PC-9 (cell line): Measurements from ENCODE around the gene RTN3. TPM values are rescaled to one million over a fixed set of nuclear protein-coding genes. Genes with fewer than 3 reads are reported as not detected.

Source experiments
- BruUV-seq: library from RNA; stranded (reverse); fragments of 400-500 nt; replicated peaks from 2 replicates; lab custom pipeline; 2021; lab: Mats Ljungman, UMichigan
- CTCF ChIA-PET: fragments of 300-600 bp; sonication (Branson Sonifier 250); formaldehyde crosslinking; loops from one replicate; lab custom pipeline; 2022; ENCODE audit warnings: antibody characterized with exemption; lab: Charles Lee
- POLR2A ChIA-PET: fragments of 300-600 bp; sonication (Branson Sonifier 250); formaldehyde crosslinking; loops from one replicate; lab custom pipeline; 2022; ENCODE audit warnings: antibody characterized with exemption; ENCODE audit not compliant: unreplicated experiment; lab: Charles Lee
- DNase-seq, 2 experiments: peaks; one replicate each; pipeline versions ENCODE4 v3.0.0 to v3.0.0-alpha.2; 2015 to 2022; ENCODE audit warnings: mixed read lengths in 1 of 2
- H2AFZ ChIP-seq: fragments of 200-600 bp; sonication (generic); 2 replicates; pipeline ENCODE4 v1.8.1; 2017; ENCODE audit warnings: antibody characterized with exemption
- H3F3A ChIP-seq: fragments of 200-600 bp; sonication (generic); 2 replicates; pipeline ENCODE4 v1.8.1; 2017; ENCODE audit warnings: antibody characterized with exemption, mild to moderate bottlenecking, low read depth; ENCODE audit not compliant: insufficient read depth
- H3K27ac ChIP-seq: fragments of 200-600 bp; sonication (generic); 2 replicates; pipeline ENCODE4 v1.6.1; 2016; ENCODE audit warnings: mixed run types
- H3K27me3 ChIP-seq: fragments of 200-600 bp; sonication (generic); 2 replicates; pipeline ENCODE4 v1.6.1; 2016; ENCODE audit warnings: low read depth, mixed run types; ENCODE audit not compliant: insufficient read depth
- H3K36me3 ChIP-seq: fragments of 200-600 bp; sonication (generic); 2 replicates; pipeline ENCODE4 v1.6.1; 2016; ENCODE audit warnings: low read depth, mixed run types
- H3K4me1 ChIP-seq: fragments of 200-600 bp; sonication (generic); replicated peaks from 2 replicates; pipeline ENCODE4 v1.6.1; 2016; ENCODE audit warnings: mixed run types; ENCODE audit not compliant: insufficient read depth
- H3K4me2 ChIP-seq: fragments of 200-600 bp; sonication (generic); 2 replicates; pipeline ENCODE4 v1.6.1; 2017; ENCODE audit warnings: mixed run types
- H3K4me3 ChIP-seq: fragments of 200-600 bp; sonication (generic); 2 replicates; pipeline ENCODE4 v1.6.1; 2016; ENCODE audit warnings: mixed run types
- H3K79me2 ChIP-seq: fragments of 200-600 bp; sonication (generic); 2 replicates; pipeline ENCODE4 v1.6.1; 2017; ENCODE audit warnings: low read depth, mixed run types
- H3K9me2 ChIP-seq: fragments of 200-600 bp; sonication (generic); 2 replicates; pipeline ENCODE4 v1.8.1; 2017; ENCODE audit warnings: mild to moderate bottlenecking; ENCODE audit not compliant: insufficient read depth
- H3K9me3 ChIP-seq: fragments of 200-600 bp; sonication (generic); 2 replicates; pipeline ENCODE4 v1.8.1; 2016; ENCODE audit warnings: low read depth; ENCODE audit not compliant: insufficient read depth
- H4K20me1 ChIP-seq: fragments of 200-600 bp; sonication (generic); 2 replicates; pipeline ENCODE4 v1.8.1; 2017; ENCODE audit not compliant: insufficient read depth
- EZH2 ChIP-seq: fragments of 200-600 bp; sonication (generic); IDR thresholded peaks from 2 replicates; pipeline ENCODE4 v1.8.0; 2017; ENCODE audit warnings: antibody characterized with exemption, low read depth
- intact Hi-C: fragments of 100-400 bp; cut with micrococcal nuclease; formaldehyde crosslinking; loops from one replicate; pipeline ENCODE4 v1.10.0; 2022; ENCODE audit not compliant: unreplicated experiment
- total RNA-seq: library from RNA; stranded (reverse); gene quantifications from 2 replicates; pipeline ENCODE4 v1.2.3, GENCODE V29; 2021
- TF ChIP-seq, protein P1 (sequence below): fragments of 200-600 bp; sonication (generic); conservative IDR thresholded peaks from 2 replicates; pipeline ENCODE4 v1.6.1; 2017; ENCODE audit warnings: mixed run types, antibody characterized with exemption, mild to moderate bottlenecking, moderate library complexity

The RTN3 gene
- total RNA-seq, 1 experiment from 2014 or later, result 279 TPM

DNA sequence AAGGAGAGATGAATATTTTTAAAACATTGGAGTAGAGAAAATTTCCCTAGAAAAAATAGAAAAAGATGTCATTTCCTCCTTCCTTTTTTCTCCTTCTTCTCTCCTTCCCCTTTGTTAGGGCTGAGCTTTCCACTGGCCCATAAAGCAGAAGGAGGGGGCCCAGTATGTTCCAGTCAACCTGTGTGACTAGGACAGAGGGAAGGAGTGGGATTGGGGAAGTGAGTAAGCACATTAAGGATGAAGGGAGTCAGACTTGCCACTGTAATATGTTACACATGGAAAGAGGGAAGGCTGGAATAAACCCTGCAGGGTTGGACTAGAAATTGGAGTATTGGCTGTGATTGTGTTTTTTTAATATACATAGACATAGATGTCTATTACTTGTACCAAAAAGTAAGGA is 111.9 kb downstream of the RTN3 start:
- ChIA-PET CTCF (no interaction called here), POLR2A (no interaction called here)
- TF ChIP-seq EZH2, result no peak
- TF ChIP-seq, protein P1, sequence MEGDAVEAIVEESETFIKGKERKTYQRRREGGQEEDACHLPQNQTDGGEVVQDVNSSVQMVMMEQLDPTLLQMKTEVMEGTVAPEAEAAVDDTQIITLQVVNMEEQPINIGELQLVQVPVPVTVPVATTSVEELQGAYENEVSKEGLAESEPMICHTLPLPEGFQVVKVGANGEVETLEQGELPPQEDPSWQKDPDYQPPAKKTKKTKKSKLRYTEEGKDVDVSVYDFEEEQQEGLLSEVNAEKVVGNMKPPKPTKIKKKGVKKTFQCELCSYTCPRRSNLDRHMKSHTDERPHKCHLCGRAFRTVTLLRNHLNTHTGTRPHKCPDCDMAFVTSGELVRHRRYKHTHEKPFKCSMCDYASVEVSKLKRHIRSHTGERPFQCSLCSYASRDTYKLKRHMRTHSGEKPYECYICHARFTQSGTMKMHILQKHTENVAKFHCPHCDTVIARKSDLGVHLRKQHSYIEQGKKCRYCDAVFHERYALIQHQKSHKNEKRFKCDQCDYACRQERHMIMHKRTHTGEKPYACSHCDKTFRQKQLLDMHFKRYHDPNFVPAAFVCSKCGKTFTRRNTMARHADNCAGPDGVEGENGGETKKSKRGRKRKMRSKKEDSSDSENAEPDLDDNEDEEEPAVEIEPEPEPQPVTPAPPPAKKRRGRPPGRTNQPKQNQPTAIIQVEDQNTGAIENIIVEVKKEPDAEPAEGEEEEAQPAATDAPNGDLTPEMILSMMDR, result no peak
- Histone ChIP-seq H4K20me1 (no peaks in the 10 kb centered on the region), H3K4me2 (no peak overlapping the region), H3K36me3 (no peaks in the 10 kb centered on the region), H3K4me1 (no peaks in the 10 kb centered on the region), H2AFZ (no peak overlapping the region), H3K9me3 (peaks cover 20% of the 10 kb centered on the region; the same call in 1 of the 2 replicates), H3F3A (peaks cover 4% of the 10 kb centered on the region; the same call in 1 of the 2 replicates), H3K4me3 (no peak overlapping the region), H3K27me3 (no peaks in the 10 kb centered on the region), H3K9me2 (no peaks in the 10 kb centered on the region), H3K79me2 (no peaks in the 10 kb centered on the region), H3K27ac (no peak overlapping the region)
- DNase-seq, result no peak
- no TSS peak for BruUV-seq
- intact Hi-C loops, result no loop called here

DNA sequence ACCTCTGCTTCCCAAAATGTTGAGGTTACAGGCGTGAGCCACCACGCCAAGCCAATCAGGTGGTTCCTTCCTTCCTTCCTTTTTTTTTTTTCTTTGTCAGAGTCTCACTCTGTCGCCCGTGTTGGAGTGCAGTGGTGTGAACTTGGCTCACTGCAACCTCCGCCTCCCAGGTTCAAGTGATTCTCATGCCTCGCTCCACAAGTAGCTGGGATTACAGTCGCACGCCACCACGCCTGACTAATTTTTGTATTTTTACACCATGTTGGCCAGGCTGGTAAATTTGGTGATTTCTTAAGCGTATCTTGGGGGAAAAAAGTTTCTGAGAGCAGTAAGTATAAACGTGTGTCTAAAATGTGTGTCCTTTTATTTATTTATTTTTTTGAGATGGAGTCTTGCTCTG is 113.8 kb downstream of the RTN3 start:
- H3K27me3 ChIP-seq, result no peaks in the 10 kb centered on the region
- H3K79me2 ChIP-seq, result no peaks in the 10 kb centered on the region
- POLR2A ChIA-PET, result no interaction called here
- no peaks in the 10 kb centered on the region for H3K4me1 ChIP-seq
- no peak overlapping the region for H3K4me3 ChIP-seq
- no peaks in the 10 kb centered on the region for H4K20me1 ChIP-seq
- H3K27ac ChIP-seq, result no peak overlapping the region
- peaks cover 4% of the 10 kb centered on the region; the same call in 1 of the 2 replicates for H3F3A ChIP-seq
- CTCF ChIA-PET, result no interaction called here
- no peak for TF ChIP-seq EZH2
- TF ChIP-seq, protein P1, result no peak
- intact Hi-C loops, result no loop called here
- DNase-seq, result no peak
- no TSS peak for BruUV-seq
- peaks cover 20% of the 10 kb centered on the region; the same call in 1 of the 2 replicates for H3K9me3 ChIP-seq
- no peaks in the 10 kb centered on the region for H3K36me3 ChIP-seq
- no peaks in the 10 kb centered on the region for H3K9me2 ChIP-seq
- H2AFZ ChIP-seq, result no peak overlapping the region
- no peak overlapping the region for H3K4me2 ChIP-seq

DNA sequence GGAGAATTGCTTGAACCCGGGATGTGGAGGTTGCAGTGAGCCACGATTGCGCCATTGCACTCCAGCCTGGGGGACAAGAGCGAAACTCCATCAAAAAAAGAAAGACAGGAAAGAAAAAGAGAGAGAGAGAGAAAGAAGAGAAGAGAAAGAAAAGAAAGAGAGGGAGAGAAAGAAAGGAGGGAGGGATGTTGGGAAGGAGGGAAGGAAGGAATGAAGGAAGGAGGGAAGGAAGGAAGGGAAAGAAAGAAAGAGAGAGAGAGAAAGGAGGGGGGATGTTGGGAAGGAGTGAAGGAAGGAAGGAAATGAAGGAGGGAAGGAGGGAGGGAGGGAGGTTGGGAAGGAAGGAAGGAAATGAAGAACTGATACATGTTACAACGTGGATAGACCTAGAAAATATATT is 119.6 kb downstream of the RTN3 start:
- H3K4me2 ChIP-seq, result no peak overlapping the region
- DNase-seq, result no peak
- no peaks in the 10 kb centered on the region for H3K27me3 ChIP-seq
- POLR2A ChIA-PET, result no interaction called here
- H2AFZ ChIP-seq, result no peak overlapping the region
- no peak for TF ChIP-seq EZH2
- TF ChIP-seq, protein P1, result no peak
- intact Hi-C loops, result no loop called here
- H3K4me3 ChIP-seq, result no peak overlapping the region
- no peaks in the 10 kb centered on the region for H3K36me3 ChIP-seq
- no peaks in the 10 kb centered on the region for H3K9me3 ChIP-seq
- H3K27ac ChIP-seq, result peak overlapping the region; percentile 89; the same call in 1 of the 2 replicates
- CTCF ChIA-PET, result no interaction called here
- BruUV-seq, result no TSS peak
- H3F3A ChIP-seq, result peaks cover 52% of the 10 kb centered on the region
- no peaks in the 10 kb centered on the region for H3K9me2 ChIP-seq
- H3K4me1 ChIP-seq, result peaks cover 46% of the 10 kb centered on the region
- no peaks in the 10 kb centered on the region for H3K79me2 ChIP-seq
- H4K20me1 ChIP-seq, result no peaks in the 10 kb centered on the region
